GM23338 (cell line): ENCODE results near the gene UNC13A. TPM values are rescaled to one million over a fixed set of nuclear protein-coding genes. Genes with fewer than 3 reads are reported as not detected.

Experiments used
- ATAC-seq: fragments of 200-7000 bp; cut with Tn5 transposase; 3 replicates; pipeline ENCODE4 v1.9.1; 2020
- DNase-seq: peaks from one replicate; pipeline ENCODE4 v3.0.0-alpha.2; 2015; ENCODE audit warnings: low spot score
- H2AFZ ChIP-seq: fragments of 200-600 bp; sonication (generic); 2 replicates; pipeline ENCODE4 v1.8.0; 2016; ENCODE audit warnings: antibody characterized with exemption, mild to moderate bottlenecking, moderate library complexity
- H3F3A ChIP-seq: fragments of 200-600 bp; sonication (generic); replicated peaks from 2 replicates; pipeline ENCODE4 v1.8.0; 2017; ENCODE audit warnings: antibody characterized with exemption, mixed run types, low read depth
- H3K27ac ChIP-seq: fragments of 200-600 bp; sonication (generic); 2 replicates; pipeline ENCODE4 v1.6.1; 2016; ENCODE audit warnings: low read depth
- H3K27me3 ChIP-seq: fragments of 200-600 bp; sonication (generic); 2 replicates; pipeline ENCODE4 v1.8.0; 2016; ENCODE audit warnings: mild to moderate bottlenecking, mixed run types, moderate library complexity; ENCODE audit not compliant: insufficient read depth
- H3K36me3 ChIP-seq: fragments of 200-600 bp; sonication (generic); 2 replicates; pipeline ENCODE4 v1.8.0; 2016; ENCODE audit warnings: mild to moderate bottlenecking; ENCODE audit not compliant: insufficient read depth
- H3K4me1 ChIP-seq: fragments of 200-600 bp; sonication (generic); 2 replicates; pipeline ENCODE4 v1.8.0; 2016; ENCODE audit warnings: mild to moderate bottlenecking, moderate library complexity; ENCODE audit not compliant: insufficient read depth
- H3K4me2 ChIP-seq: fragments of 200-600 bp; sonication (generic); 2 replicates; pipeline ENCODE4 v1.7.1; 2017; ENCODE audit warnings: mixed run types
- H3K4me3 ChIP-seq: fragments of 200-600 bp; sonication (generic); 2 replicates; pipeline ENCODE4 v1.6.1; 2016; ENCODE audit warnings: mixed run types
- H3K79me2 ChIP-seq: fragments of 200-600 bp; sonication (generic); replicated peaks from 2 replicates; pipeline ENCODE4 v1.8.0; 2017; ENCODE audit warnings: mild to moderate bottlenecking; ENCODE audit not compliant: insufficient read depth
- H3K9me2 ChIP-seq: fragments of 200-600 bp; sonication (generic); 2 replicates; pipeline ENCODE4 v1.8.0; 2017; ENCODE audit not compliant: insufficient read depth
- H4K20me1 ChIP-seq: fragments of 200-600 bp; sonication (generic); replicated peaks from 2 replicates; pipeline ENCODE4 v1.8.0; 2017; ENCODE audit warnings: mild to moderate bottlenecking; ENCODE audit not compliant: insufficient read depth
- H3K27ac Mint-ChIP-seq: 2 replicates; pipeline ENCODE4 v1.8.0; 2020; ENCODE audit warnings: inconsistent platforms, mild to moderate bottlenecking, moderate library complexity, mixed read lengths
- H3K27me3 Mint-ChIP-seq: 3 replicates; pipeline ENCODE4 v1.8.0; 2022; ENCODE audit warnings: low read depth, mild to moderate bottlenecking, moderate library complexity, mixed read lengths, inconsistent platforms; ENCODE audit not compliant: insufficient read depth, poor library complexity
- H3K36me3 Mint-ChIP-seq: 3 replicates; pipeline ENCODE4 v1.8.0; 2021; ENCODE audit warnings: low read depth, mild to moderate bottlenecking, inconsistent platforms, moderate library complexity, mixed read lengths
- H3K4me1 Mint-ChIP-seq: 3 replicates; pipeline ENCODE4 v1.8.0; 2020; ENCODE audit warnings: mild to moderate bottlenecking, inconsistent platforms, mixed read lengths
- H3K4me3 Mint-ChIP-seq: 3 replicates; pipeline ENCODE4 v1.8.0; 2021; ENCODE audit warnings: moderate library complexity, mild to moderate bottlenecking, inconsistent platforms, mixed read lengths
- H3K9me3 Mint-ChIP-seq: 3 replicates; pipeline ENCODE4 v1.8.0; 2020; ENCODE audit warnings: moderate library complexity, mild to moderate bottlenecking, inconsistent platforms, mixed read lengths
- CREB1 ChIP-seq: fragments of 250-450 bp; sonication (Bioruptor Pico); IDR thresholded peaks from 2 replicates; pipeline ENCODE4 v1.5.0; 2020; ENCODE audit warnings: low read depth, mild to moderate bottlenecking, moderate library complexity
- CTCF ChIP-seq, 2 experiments: fragments of 200-600 bp in 1 of 2; sonication (generic) in 1 of 2; conservative IDR thresholded peaks; 2 replicates each; pipeline versions ENCODE4 v1.5.1 to v1.6.1; 2016 to 2017; ENCODE audit warnings: antibody characterized with exemption in 2 of 2, low read depth in 2 of 2, mild to moderate bottlenecking in 2 of 2, moderate library complexity in 1 of 2
- EZH2 ChIP-seq: fragments of 200-600 bp; sonication (generic); IDR thresholded peaks from one replicate; pipeline ENCODE4 v1.8.0; 2017; ENCODE audit warnings: antibody characterized with exemption, mild to moderate bottlenecking, low read depth; ENCODE audit not compliant: unreplicated experiment
- EZH2phosphoT487 ChIP-seq: fragments of 200-600 bp; sonication (generic); IDR thresholded peaks from one replicate; pipeline ENCODE4 v1.8.1; 2018; ENCODE audit warnings: antibody characterized with exemption; ENCODE audit not compliant: unreplicated experiment
- JUNB ChIP-seq: IDR thresholded peaks from one replicate; pipeline ENCODE4 v1.6.1; 2016; ENCODE audit warnings: antibody characterized with exemption; ENCODE audit not compliant: unreplicated experiment
- POLR2AphosphoS5 ChIP-seq: IDR thresholded peaks from 2 replicates; pipeline ENCODE4 v1.6.1; 2016; ENCODE audit warnings: antibody characterized with exemption, low read depth
- ZNF331 ChIP-seq: fragments of 250-450 bp; sonication (Bioruptor Pico); IDR thresholded peaks from 2 replicates; pipeline ENCODE4 v1.5.0; 2020; ENCODE audit warnings: low read depth, mild to moderate bottlenecking, moderate library complexity
- ZNF462 ChIP-seq: fragments of 250-450 bp; sonication (Bioruptor Pico); IDR thresholded peaks from 2 replicates; pipeline ENCODE4 v1.5.0; 2020; ENCODE audit warnings: mild to moderate bottlenecking, moderate library complexity
- polyA plus RNA-seq: library from polyadenylated mRNA; unstranded; fragments of >200 nt; fragmentation: Nextera tagmentation; extraction: Ambion mirVana; gene quantifications from 2 replicates; pipeline ENCODE4 v1.2.1, GENCODE V29; 2016
- total RNA-seq: library from RNA; depleted of rRNA; stranded (reverse); fragments of >200 nt; shearing (Covaris generic); gene quantifications from 2 replicates; pipeline ENCODE4 v1.2.3, GENCODE V29; 2014

UNC13A gene
- total and polyA plus RNA-seq, 2 experiments from 2014 or later, result 9.5 to 30.4 TPM

GRCh38 chr19:17606590-17607185, 81.5 kb downstream of the UNC13A start:
- no peaks in the 10 kb centered on the region for H3K9me2 ChIP-seq
- peak overlapping the region; percentile 72; the same call in 1 of the 2 replicates for H3K27ac Mint-ChIP-seq
- peaks cover 7% of the 10 kb centered on the region; the same call in 1 of the 2 replicates for H3K4me1 ChIP-seq
- H3K27ac ChIP-seq, result peak overlapping the region; percentile 88
- peak overlapping the region; percentile 75 for H3K4me2 ChIP-seq
- H2AFZ ChIP-seq, result no peak overlapping the region
- no peak for TF ChIP-seq CREB1
- TF ChIP-seq CTCF (conservative IDR thresholded peaks at IDR 0.05; ENCODE audit: low read depth in 2 of 2), result peak in 1 of 2 experiments; percentile 53; a peak in 2 of 4 replicates
- no peak for TF ChIP-seq ZNF331
- peak overlapping the region; percentile 70 for H3K4me3 Mint-ChIP-seq
- peaks cover 26% of the 10 kb centered on the region for H3K27me3 Mint-ChIP-seq
- peak overlapping the region; percentile 56 for H3K4me3 ChIP-seq
- H3F3A ChIP-seq, result peaks cover 11% of the 10 kb centered on the region
- DNase-seq (peak; percentile 67), ATAC-seq (peak; percentile 61)
- peaks cover 13% of the 10 kb centered on the region for H3K4me1 Mint-ChIP-seq
- H3K79me2 ChIP-seq, result no peaks in the 10 kb centered on the region
- no peaks in the 10 kb centered on the region; the same call in 1 of the 2 replicates for H3K36me3 ChIP-seq
- peaks cover 4% of the 10 kb centered on the region; the same call in 2 of the 3 replicates for H3K9me3 Mint-ChIP-seq
- H3K27me3 ChIP-seq, result no peaks in the 10 kb centered on the region
- no peaks in the 10 kb centered on the region for H4K20me1 ChIP-seq
- H3K36me3 Mint-ChIP-seq, result peaks cover 28% of the 10 kb centered on the region

GRCh38 chr19:17605761-17606589, 82.2 kb downstream of the UNC13A start:
- Histone ChIP-seq H2AFZ (no peak overlapping the region), H3K4me2 (peak overlapping the region; percentile 75), H3K79me2 (no peaks in the 10 kb centered on the region), H3K9me2 (no peaks in the 10 kb centered on the region), H3F3A (peaks cover 11% of the 10 kb centered on the region), H3K36me3 (no peaks in the 10 kb centered on the region; the same call in 1 of the 2 replicates), H3K27me3 (0 out of 2 replicates have a peak, but pooled peaks cover 2% of the 10 kb centered on the region), H3K27ac (peak overlapping the region; percentile 88; the same call in 1 of the 2 replicates), H3K4me3 (peak overlapping the region; percentile 56), H3K4me1 (peaks cover 11% of the 10 kb centered on the region; the same call in 1 of the 2 replicates), H4K20me1 (no peaks in the 10 kb centered on the region)
- Mint-ChIP-seq H3K4me1 (peaks cover 20% of the 10 kb centered on the region), H3K9me3 (peaks cover 4% of the 10 kb centered on the region; the same call in 2 of the 3 replicates), H3K4me3 (peak overlapping the region; percentile 70), H3K27me3 (peaks cover 31% of the 10 kb centered on the region), H3K36me3 (peaks cover 28% of the 10 kb centered on the region), H3K27ac (peak overlapping the region; percentile 63; the same call in 1 of the 2 replicates)
- DNase-seq (peak; percentile 97), ATAC-seq (peak; percentile 77)
- TF ChIP-seq CTCF (conservative IDR thresholded peaks at IDR 0.05; ENCODE audit: low read depth in 2 of 2) (peak; percentile 45 to 69), EZH2phosphoT487 (no peak), ZNF462 (CRISPR knock-in tag) (no peak), POLR2AphosphoS5 (peak; percentile 70), EZH2 (no peak), JUNB (no peak)
